Keratinocyte (primary cell): ENCODE results near the gene NR1D2. TPM values are rescaled to one million over a fixed set of nuclear protein-coding genes. Genes with fewer than 3 reads are reported as not detected.
"Not testable (repeated sequence)": the region's sequence is repeated elsewhere in the genome, so short reads cannot be mapped to it uniquely, and the experiment has no call there.

Experiments
- DNase-seq: peaks from one replicate; pipeline ENCODE4 v3.0.0-alpha.2; 2011; ENCODE audit warnings: low read depth, missing footprints, low spot score
- FAIRE-seq: peaks from 2 replicates; lab custom pipeline; 2011; peaks lifted over from hg19 to GRCh38; lab: Jason Lieb, UNC
- H2AFZ ChIP-seq: 2 replicates; pipeline ENCODE4 v1.6.0; 2012; ENCODE audit warnings: low read length, control low read depth, inconsistent platforms; ENCODE audit not compliant: control insufficient read depth
- H3K27ac ChIP-seq: 2 replicates; pipeline ENCODE4 v1.5.1; 2011; ENCODE audit warnings: low read length; ENCODE audit not compliant: control insufficient read depth, insufficient read depth
- H3K27me3 ChIP-seq: 3 replicates; pipeline ENCODE4 v1.6.0; 2011; ENCODE audit warnings: low read length; ENCODE audit not compliant: control insufficient read depth, insufficient read depth; ENCODE audit errors: extremely low read depth
- H3K36me3 ChIP-seq, 2 experiments: 2 replicates in 1 of 2; 3 replicates in 1 of 2; pipeline ENCODE4 v1.5.1; 2011; ENCODE audit warnings: low read length in 2 of 2, mild to moderate bottlenecking in 1 of 2; ENCODE audit not compliant: control insufficient read depth in 2 of 2, insufficient read depth in 2 of 2; ENCODE audit errors: extremely low read depth in 1 of 2
- H3K4me1 ChIP-seq: 3 replicates; pipeline ENCODE4 v1.5.1; 2011; ENCODE audit warnings: low read length; ENCODE audit not compliant: control insufficient read depth, insufficient read depth; ENCODE audit errors: extremely low read depth
- H3K4me2 ChIP-seq: 3 replicates; pipeline ENCODE4 v1.6.0; 2011; ENCODE audit warnings: low read depth, low read length; ENCODE audit not compliant: control insufficient read depth, insufficient read depth; ENCODE audit errors: extremely low read depth
- H3K4me3 ChIP-seq, 3 experiments: fragments of 200-600 bp in 1 of 3; sonication (generic) in 1 of 3; 2 replicates in 2 of 3; 3 replicates in 1 of 3; pipeline ENCODE4 v1.5.1; 2011 to 2016; ENCODE audit warnings: low read length in 3 of 3, mild to moderate bottlenecking in 3 of 3, control low read depth in 2 of 3, inconsistent platforms in 1 of 3, low read depth in 1 of 3, mixed read lengths in 1 of 3, mixed run types in 1 of 3, moderate library complexity in 1 of 3; ENCODE audit not compliant: control insufficient read depth in 2 of 3, insufficient read depth in 2 of 3; ENCODE audit errors: extremely low read depth in 1 of 3
- H3K79me2 ChIP-seq: 2 replicates; pipeline ENCODE4 v1.6.0; 2012; ENCODE audit warnings: low read length; ENCODE audit not compliant: control insufficient read depth, insufficient read depth
- H3K9ac ChIP-seq: 3 replicates; pipeline ENCODE4 v1.6.0; 2011; ENCODE audit warnings: low read length; ENCODE audit not compliant: control insufficient read depth, insufficient read depth; ENCODE audit errors: extremely low read depth
- H3K9me1 ChIP-seq: 3 replicates; pipeline ENCODE4 v1.6.0; 2011; ENCODE audit warnings: low read length; ENCODE audit not compliant: control insufficient read depth, insufficient read depth; ENCODE audit errors: extremely low read depth
- H3K9me3 ChIP-seq: 2 replicates; pipeline ENCODE4 v1.5.1; 2012; ENCODE audit warnings: low read depth, low read length; ENCODE audit not compliant: control insufficient read depth
- H4K20me1 ChIP-seq: 3 replicates; pipeline ENCODE4 v1.6.0; 2011; ENCODE audit warnings: low read length; ENCODE audit not compliant: control insufficient read depth, insufficient read depth; ENCODE audit errors: extremely low read depth
- EZH2 ChIP-seq: IDR thresholded peaks from one replicate; pipeline ENCODE4 v1.6.1; 2012; ENCODE audit warnings: inconsistent platforms, mild to moderate bottlenecking, low read length, moderate library complexity
- dilution Hi-C: fragments of 300-500 bp; cut with MboI; formaldehyde crosslinking; loops from one replicate; pipeline ENCODE4 v1.7.0; 2020; ENCODE audit warnings: low sequenced_read_pairs; ENCODE audit not compliant: extremely low pct_ligation_motif_present
- polyA plus RNA-seq, 5 experiments: library from polyadenylated mRNA; depleted of rRNA in 3 of 5; stranded (reverse) in 3 of 5; stranded (forward) in 1 of 5; unstranded in 1 of 5; fragments of >200 nt; gene quantifications; 1 replicate in 1 of 5; 2 replicates in 3 of 5; 3 replicates in 1 of 5; pipeline versions ENCODE4 v1.2.1 to v1.2.3, GENCODE V29; 2011 to 2012; ENCODE audit warnings: missing spikeins in 2 of 5, low read depth in 1 of 5, low replicate concordance in 1 of 5
- TF ChIP-seq, protein P1 (sequence below), 3 experiments: IDR thresholded peaks in 1 of 3; conservative IDR thresholded peaks in 1 of 3; optimal IDR thresholded peaks in 1 of 3; 2 replicates in 2 of 3; 3 replicates in 1 of 3; pipeline versions ENCODE3 to v1.5.1; 2011; ENCODE audit warnings: low read length in 3 of 3, mild to moderate bottlenecking in 3 of 3, moderate library complexity in 2 of 3, control low read depth in 1 of 3, inconsistent platforms in 1 of 3; ENCODE audit not compliant: insufficient read depth in 2 of 3; ENCODE audit errors: extremely low read depth in 1 of 3

NR1D2 gene
- polyA plus RNA-seq, 1 donor (not counting 4 experiments of a cell fraction or from before 2014, with no cell fraction given) = 10.3 TPM

DNA sequence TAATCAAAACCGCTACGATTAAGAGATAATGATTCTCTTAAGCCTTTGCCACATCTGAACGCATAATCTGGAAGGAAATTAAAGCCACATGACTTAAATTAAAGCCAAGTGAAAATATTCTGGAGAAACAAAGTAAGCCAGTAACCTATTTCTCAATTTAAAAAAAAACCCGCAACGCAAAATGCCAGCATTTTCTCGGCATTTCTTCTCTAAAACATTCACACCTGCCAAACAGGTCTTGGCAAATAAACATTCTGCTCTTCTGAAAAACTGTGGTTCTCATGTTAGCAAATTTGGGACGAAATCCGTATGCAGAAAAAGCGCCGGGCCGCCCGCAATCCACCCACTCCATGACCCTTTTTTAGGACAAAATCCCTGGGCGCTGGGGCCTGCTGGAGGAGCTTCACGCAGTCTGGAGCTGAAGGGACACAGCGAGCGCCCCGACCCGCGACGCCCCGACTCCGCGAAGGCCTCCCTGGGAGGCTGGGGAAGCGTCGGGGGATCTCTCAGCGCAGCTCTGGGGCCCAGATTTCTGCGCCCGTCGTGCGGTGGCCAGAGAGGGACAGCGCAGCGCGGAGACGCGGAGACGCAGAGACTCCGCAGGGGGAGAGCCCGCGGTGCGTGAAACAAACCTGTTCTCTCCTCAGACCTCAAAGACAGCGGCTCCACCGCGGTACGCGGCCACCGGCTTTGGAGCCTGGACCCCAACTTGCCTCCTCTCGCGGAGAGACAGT, 28.8 kb upstream of the NR1D2 start:
- FAIRE-seq (no peak), DNase-seq (no peak)
- peak overlapping the region; percentile 88 for H2AFZ ChIP-seq
- H3K4me1 ChIP-seq = peaks cover 16% of the 10 kb centered on the region
- peak overlapping the region; percentile 70 to 99 (median 91) for H3K4me3 ChIP-seq
- peak overlapping the region; percentile 86 for H3K27ac ChIP-seq
- dilution Hi-C loops = no loop called here
- H3K9me3 ChIP-seq = no peaks in the 10 kb centered on the region
- no peaks in the 10 kb centered on the region for H3K27me3 ChIP-seq
- peaks cover 7 to 24% of the 10 kb centered on the region in 2 experiments for H3K36me3 ChIP-seq
- H4K20me1 ChIP-seq = peaks cover 17% of the 10 kb centered on the region
- no peak for TF ChIP-seq EZH2
- TF ChIP-seq, protein P1, sequence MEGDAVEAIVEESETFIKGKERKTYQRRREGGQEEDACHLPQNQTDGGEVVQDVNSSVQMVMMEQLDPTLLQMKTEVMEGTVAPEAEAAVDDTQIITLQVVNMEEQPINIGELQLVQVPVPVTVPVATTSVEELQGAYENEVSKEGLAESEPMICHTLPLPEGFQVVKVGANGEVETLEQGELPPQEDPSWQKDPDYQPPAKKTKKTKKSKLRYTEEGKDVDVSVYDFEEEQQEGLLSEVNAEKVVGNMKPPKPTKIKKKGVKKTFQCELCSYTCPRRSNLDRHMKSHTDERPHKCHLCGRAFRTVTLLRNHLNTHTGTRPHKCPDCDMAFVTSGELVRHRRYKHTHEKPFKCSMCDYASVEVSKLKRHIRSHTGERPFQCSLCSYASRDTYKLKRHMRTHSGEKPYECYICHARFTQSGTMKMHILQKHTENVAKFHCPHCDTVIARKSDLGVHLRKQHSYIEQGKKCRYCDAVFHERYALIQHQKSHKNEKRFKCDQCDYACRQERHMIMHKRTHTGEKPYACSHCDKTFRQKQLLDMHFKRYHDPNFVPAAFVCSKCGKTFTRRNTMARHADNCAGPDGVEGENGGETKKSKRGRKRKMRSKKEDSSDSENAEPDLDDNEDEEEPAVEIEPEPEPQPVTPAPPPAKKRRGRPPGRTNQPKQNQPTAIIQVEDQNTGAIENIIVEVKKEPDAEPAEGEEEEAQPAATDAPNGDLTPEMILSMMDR (optimal IDR thresholded peaks at IDR 0.05 in 1 of 3, IDR thresholded peaks at IDR 0.05 in 1 of 3, conservative IDR thresholded peaks at IDR 0.05 in 1 of 3; ENCODE audit: extremely low read depth in 1 of 3, insufficient read depth in 2 of 3, low read length in 3 of 3) = no peak
- H3K9me1 ChIP-seq = no peaks in the 10 kb centered on the region
- peak overlapping the region; percentile 97 for H3K9ac ChIP-seq
- peaks cover 30% of the 10 kb centered on the region for H3K79me2 ChIP-seq
- peak overlapping the region; percentile 83 for H3K4me2 ChIP-seq

DNA sequence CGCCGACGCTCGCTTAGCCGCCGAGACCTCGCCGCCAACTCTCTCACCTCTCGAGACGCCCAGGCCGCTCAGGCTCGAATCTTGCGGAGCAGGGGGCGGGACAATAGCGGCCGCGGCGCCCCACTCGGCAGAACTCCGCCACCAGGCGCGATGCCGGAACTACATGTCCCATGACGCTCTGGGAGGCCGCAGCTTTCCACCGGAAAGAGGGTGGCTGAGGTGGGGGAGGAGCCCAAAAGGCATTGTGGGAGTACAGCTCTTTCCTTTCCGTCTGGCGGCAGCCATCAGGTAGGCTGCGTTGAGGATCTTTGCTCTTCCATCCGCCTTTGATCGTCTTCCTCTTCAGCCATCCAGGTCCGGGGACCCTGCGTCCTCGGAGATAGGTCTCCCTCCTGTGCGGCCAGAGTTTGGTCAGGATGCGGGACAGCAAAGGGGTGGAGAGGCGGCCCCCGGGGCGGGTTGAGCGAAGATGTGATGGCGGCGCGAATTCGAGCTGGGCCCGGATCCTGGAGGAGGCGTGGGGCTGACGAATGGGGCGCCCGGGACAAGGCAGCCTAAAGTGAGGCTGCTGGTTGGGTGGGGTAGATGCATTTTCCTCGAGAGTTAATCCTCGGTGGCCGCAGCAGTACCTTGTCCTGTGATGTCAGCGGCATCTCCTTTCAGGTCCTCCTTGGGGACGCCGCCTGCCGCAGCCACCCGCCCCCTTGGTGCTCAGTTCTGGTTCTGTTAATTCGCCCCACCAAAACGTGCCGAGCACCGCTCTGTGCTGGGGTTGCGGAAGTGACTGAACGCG, 28.0 kb upstream of the NR1D2 start, which contains the start of the genes NKIRAS1 and RPL15:
NKIRAS1 (minus strand) TSS at position 105 of the 793 bp plus-strand sequence. CDS start 6,086 bp downstream, outside the sequence.
RPL15 (plus strand) TSS at position 247 of the 793 bp plus-strand sequence. CDS start 728 bp downstream, outside the sequence.
- Histone ChIP-seq H3K4me2 (peak within 1 kb of the TSS; percentile 97), H3K9me1 (no peaks in the 10 kb centered on the region), H3K27me3 (no peaks in the 10 kb centered on the region), H3K9ac (peak within 1 kb of the TSS; percentile 97), H3K27ac (peak within 1 kb of the TSS; percentile 86), H2AFZ (peak within 1 kb of the TSS; percentile 88), H3K4me3 (peak within 1 kb of the TSS; percentile 91 to 99 (median 96)), H4K20me1 (peaks cover 17% of the 10 kb centered on the region), H3K36me3 (peaks cover 7 to 24% of the 10 kb centered on the region in 2 experiments), H3K79me2 (peaks cover 30% of the 10 kb centered on the region), H3K4me1 (peaks cover 16% of the 10 kb centered on the region), H3K9me3 (no peaks in the 10 kb centered on the region)
- DNase-seq (peak; percentile 75), FAIRE-seq (peak; percentile 36)
- dilution Hi-C loops = no loop called here
- TF ChIP-seq, protein P1 (optimal IDR thresholded peaks at IDR 0.05 in 1 of 3, IDR thresholded peaks at IDR 0.05 in 1 of 3, conservative IDR thresholded peaks at IDR 0.05 in 1 of 3; ENCODE audit: extremely low read depth in 1 of 3, insufficient read depth in 2 of 3, low read length in 3 of 3) = peak in 2 of 3 experiments; percentile 30 to 63
- no peak for TF ChIP-seq EZH2

DNA sequence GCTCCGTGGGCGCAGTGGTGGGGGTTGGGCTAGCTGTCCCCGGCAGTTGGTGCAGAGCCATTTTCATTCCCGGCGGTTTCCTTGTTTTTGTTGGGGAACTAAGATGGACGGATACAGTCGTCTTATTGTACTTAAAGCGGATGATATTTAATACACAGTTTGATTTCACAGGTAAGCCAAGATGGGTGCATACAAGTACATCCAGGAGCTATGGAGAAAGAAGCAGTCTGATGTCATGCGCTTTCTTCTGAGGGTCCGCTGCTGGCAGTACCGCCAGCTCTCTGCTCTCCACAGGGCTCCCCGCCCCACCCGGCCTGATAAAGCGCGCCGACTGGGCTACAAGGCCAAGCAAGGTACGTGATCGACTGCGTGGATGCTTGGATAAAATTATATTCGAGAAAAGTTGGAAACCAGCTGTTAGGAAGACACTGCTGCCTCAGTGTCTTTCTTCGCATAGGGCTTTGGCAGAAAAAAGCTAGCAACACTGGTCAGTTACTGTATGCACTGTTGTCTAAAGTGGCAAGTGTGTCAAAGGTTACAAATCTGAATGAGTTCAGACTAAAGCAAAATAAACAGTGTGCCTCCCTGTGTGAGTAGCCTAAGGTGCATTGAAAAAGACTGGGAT, 27.3 kb upstream of the NR1D2 start:
- H3K79me2 ChIP-seq = peaks cover 30% of the 10 kb centered on the region
- H3K9me3 ChIP-seq, dilution Hi-C loops, FAIRE-seq, H2AFZ ChIP-seq, H3K27me3 ChIP-seq, DNase-seq, H3K9me1 ChIP-seq: not testable (repeated sequence)
- peak overlapping the region; percentile 97 for H3K9ac ChIP-seq
- peak overlapping the region; percentile 97 for H3K4me2 ChIP-seq
- H3K4me3 ChIP-seq = peak overlapping the region; percentile 91 to 99 (median 96)
- peaks cover 7 to 24% of the 10 kb centered on the region in 2 experiments for H3K36me3 ChIP-seq
- H4K20me1 ChIP-seq = peaks cover 17% of the 10 kb centered on the region
- peak overlapping the region; percentile 86 for H3K27ac ChIP-seq
- peaks cover 16% of the 10 kb centered on the region for H3K4me1 ChIP-seq
